AG08396 (cell line): Measurements from ENCODE around the gene TP53TG3B.
"Not testable (repeated sequence)": the region's sequence is repeated elsewhere in the genome, so short reads cannot be mapped to it uniquely, and the experiment has no call there.

ENCODE experiments used
- DNase-seq: peaks from one replicate; pipeline ENCODE4 v3.0.0; 2012; ENCODE audit warnings: low spot score, mixed read lengths

The TP53TG3B gene, protein sequence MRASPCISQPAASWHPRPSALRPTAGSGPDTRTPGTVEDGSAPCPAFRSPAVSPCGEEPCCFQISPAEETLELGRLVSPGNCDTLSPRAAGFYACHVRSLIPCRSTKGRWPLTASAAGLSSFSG

DNA sequence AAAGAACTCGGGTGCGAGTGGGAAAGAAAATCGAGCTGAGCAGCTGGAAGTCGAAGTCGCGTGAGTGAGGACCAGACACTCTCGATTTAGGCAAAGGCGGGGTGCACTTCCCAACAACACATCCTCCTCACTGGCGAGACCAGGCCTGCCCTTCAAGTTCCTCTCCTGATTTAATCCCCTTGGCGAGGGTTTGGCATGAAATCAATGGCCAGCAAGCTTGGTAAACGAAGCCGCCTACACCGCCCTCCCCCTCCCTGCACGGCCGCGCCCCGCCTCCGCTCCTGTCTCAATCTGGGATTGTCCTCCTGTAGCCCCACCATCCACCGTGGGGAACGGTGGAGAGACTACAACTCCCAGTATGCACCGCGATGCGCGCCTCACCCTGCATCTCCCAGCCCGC, at the start of gene TP53TG3B:
TSS of gene TP53TG3B (plus strand) at position 301 of the 400 bp plus-strand sequence. CDS start at position 369, 68 bp downstream.
- not testable (repeated sequence) for DNase-seq

GRCh38 chr16:33336226-33337012, 24.2 kb upstream of the TP53TG3B start:
- DNase-seq: not testable (repeated sequence)

DNA sequence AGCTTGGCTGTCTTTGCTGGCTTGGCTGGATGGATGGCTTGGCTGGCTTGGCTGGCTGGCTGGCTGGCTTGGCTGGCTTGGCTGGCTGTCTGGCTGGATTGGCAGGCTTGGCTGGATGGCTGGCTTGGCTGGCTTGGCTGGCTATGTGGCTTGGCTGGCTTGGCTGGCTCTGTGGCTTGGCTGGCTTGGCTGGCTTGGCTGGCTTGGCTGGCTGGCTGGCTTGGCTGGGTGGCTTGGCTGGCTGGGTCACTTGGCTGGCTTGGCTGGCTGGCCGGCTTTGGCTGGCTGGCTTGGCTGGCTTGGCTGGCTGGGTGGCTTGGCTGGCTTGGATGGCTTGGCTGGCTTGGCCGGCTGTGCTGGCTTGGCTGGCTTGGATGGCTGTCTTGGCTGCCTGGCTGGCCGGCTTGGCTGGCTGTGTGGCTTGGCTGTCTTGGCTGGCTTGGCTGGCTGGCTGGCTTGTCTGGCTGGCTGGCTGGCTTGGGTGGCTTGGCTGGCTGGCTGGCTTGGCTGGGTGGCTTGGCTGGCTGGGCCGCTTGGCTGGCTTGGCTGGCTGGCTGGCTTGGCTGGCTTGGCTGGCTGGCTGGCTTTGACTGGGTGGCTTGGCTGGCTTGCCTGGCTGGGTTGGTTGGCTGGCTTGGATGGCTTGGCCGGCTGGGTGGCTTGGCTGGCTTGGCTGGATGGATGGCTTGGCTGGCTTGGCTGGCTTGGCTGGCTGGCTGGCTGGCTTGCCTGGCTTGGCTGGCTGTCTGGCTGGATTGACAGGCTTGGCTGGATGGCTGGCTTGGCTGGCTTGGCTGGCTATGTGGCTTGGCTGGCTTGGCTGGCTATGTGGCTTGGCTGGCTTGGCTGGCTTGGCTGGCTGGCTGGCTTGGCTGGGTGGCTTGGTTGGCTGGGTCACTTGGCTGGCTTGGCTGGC, 22.8 kb upstream of the TP53TG3B start:
- not testable (repeated sequence) for DNase-seq

DNA sequence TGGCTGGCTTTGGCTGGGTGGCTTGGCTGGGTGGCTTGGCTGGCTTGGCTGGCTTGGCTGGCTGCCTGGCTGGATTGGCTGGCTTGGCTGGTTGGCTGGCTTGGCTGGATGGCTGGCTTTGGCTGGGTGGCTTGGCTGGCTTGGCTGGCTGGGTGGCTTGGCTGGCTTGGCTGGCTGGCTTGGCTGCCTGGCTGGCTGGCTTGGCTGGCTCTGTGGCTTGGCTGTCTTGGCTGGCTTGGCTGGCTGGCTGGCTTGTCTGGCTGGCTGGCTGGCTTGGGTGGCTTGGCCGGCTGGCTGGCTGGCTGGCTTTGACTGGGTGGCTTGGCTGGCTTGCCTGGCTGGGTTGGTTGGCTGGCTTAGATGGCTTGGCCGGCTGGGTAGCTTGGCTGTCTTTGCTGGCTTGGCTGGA, 22.1 kb upstream of the TP53TG3B start:
- DNase-seq: not testable (repeated sequence)

DNA sequence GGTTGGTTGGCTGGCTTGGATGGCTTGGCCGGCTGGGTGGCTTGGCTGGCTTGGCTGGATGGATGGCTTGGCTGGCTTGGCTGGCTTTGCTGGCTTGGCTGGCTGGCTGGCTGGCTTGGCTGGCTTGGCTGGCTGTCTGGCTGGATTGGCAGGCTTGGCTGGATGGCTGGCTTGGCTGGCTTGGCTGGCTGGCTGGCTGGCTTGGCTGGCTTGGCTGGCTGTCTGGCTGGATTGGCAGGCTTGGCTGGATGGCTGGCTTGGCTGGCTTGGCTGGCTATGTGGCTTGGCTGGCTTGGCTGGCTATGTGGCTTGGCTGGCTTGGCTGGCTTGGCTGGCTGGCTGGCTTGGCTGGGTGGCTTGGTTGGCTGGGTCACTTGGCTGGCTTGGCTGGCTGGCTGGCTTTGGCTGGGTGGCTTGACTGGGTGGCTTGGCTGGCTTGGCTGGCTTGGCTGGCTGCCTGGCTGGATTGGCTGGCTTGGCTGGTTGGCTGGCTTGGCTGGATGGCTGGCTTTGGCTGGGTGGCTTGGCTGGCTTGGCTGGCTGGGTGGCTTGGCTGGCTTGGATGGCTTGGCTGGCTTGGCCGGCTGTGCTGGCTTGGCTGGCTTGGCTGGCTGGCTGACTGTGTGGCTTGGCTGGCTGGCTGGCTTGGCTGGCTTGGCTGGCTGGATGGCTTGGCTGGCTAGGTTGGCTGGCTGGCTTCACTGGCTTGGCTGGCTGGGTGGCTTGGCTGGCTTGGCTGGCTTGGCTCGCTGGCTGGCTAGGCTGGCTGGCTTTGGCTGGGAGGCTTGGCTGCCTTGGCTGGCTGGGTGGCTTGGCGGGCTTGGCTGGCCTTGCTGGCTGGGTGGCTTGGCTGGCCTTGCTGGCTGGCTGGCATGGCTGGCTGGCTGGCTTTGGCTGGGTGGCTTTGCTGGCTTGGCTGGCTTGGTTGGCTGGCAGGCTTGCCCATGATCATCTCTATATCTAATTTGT, 21.3 kb upstream of the TP53TG3B start:
- DNase-seq: not testable (repeated sequence)
